GM19452 (cell line): ENCODE measurements around the gene GMIP.

Source experiments
- ATAC-seq: cut with Tn5 transposase; IDR thresholded peaks from one replicate; pipeline ENCODE4 v1.9.1; 2021; ENCODE audit not compliant: unreplicated experiment

Gene GMIP

DNA sequence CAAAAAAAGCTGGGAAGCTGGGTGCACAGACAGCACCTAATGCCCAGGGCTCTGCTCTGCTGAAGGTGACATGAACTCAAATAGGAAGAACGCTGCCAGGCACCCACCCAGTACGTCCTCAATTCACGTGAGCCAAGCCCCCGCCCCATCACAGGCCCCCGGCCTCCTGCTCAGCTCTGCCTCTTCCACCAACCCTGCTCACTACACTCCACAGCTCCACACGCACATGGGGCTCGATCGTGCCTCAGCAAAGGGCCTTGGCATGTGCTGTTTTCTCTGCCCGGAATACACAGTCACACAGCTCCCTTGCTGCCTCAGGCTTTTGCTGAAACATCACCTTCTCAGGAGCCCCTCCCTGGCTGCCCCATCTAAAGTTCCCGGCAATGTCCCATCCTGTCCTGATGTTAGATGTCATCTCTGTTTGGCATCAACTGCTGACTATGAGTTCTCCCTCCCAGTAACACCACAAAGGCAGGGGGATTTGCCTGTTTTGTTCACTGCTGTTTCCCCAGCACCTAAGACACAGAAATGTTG, 17.8 kb upstream of the GMIP start:
- no peak for ATAC-seq

DNA sequence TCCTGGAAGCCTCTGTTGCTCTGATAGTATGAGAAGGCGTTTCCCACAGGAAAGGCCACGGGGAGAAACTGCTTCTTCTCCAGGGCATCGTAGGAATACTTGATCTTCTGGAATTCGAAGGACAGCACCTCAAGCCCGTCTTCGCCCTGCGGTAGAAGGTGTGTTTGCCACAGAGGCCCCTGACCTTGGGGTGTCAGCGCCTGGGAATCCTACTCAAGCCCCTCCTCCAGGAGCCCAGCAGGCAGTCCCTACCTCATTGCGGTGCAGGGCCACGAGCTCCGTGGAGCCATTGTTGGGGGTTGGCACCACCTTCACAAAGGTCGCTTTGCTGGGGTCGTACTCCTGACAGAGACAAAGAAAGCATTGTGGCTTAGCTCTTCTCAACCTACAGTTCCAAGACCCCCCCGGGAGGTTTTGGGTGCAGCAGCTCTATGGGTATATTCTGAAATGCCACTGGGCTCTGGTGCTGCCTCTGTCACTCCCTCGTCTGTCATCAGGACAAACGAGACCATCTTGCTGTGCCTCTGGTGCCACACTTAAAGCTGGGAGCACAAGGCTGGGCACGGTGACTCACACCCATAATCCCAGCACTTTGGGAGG, 16.3 kb upstream of the GMIP start:
- no peak for ATAC-seq

DNA sequence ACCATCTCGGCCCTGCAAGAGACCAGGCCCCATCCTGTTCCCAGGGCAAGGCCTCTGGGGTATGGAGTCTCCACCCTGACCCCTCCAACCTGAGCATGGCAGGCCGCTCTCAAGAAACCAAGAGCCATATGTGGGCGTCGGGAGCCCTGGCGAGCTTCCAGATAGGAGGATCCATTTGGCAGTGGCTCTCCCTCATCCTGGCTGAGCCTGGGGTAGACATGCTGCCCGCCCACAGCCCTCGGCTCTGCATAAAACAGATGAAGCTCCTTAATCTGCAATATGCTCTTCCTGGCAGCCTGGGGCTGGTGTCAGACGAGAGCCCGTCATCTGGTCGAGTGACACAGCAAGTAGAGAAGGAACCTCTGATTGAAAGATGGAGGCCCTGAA, 13.9 kb upstream of the GMIP start:
- no peak for ATAC-seq

DNA sequence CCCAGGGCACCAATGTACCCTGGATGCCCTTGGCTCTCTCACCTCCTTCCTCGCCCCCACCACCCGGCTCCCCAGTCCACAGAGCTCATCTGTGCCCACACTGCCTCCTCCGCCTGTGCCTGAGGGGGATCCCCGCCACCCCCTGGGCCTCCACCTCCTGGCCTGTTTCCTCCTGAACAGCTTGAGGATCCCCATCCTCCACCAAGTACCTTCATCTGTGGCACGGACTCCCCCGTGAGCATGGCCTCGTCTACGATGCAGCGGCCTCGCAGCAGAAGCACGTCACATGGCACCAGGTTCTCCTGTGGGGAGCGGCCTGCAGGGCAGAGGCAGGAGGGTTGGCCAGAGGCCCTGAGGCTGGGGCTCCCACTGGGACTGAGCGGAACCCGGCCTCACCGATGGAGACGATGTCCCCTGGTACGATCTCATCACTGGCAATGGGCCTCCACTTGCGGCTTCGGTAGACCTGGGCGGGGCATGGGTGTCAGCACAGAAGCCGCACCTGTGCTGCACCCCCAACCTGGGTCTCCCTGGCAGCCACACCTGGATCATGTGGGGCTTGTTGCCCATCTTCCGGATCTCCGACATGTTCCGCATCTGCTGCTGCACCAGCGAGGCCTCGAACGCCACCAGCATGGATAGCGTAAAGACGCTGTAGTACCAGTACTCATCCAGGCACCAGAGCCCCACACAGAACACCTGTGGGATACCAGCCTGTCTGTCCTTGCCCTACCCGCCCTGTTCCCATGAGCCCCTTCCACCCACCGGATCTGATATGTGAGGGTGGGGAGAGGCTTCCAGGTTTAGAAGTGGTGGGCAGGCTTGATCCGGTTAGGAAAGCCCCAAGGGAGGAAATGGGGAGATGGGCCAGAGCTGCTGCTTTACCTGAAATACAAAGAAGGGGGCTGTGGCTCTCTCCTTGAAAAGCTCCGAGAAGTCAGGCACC, 13.3 kb upstream of the GMIP start:
- ATAC-seq = no peak

DNA sequence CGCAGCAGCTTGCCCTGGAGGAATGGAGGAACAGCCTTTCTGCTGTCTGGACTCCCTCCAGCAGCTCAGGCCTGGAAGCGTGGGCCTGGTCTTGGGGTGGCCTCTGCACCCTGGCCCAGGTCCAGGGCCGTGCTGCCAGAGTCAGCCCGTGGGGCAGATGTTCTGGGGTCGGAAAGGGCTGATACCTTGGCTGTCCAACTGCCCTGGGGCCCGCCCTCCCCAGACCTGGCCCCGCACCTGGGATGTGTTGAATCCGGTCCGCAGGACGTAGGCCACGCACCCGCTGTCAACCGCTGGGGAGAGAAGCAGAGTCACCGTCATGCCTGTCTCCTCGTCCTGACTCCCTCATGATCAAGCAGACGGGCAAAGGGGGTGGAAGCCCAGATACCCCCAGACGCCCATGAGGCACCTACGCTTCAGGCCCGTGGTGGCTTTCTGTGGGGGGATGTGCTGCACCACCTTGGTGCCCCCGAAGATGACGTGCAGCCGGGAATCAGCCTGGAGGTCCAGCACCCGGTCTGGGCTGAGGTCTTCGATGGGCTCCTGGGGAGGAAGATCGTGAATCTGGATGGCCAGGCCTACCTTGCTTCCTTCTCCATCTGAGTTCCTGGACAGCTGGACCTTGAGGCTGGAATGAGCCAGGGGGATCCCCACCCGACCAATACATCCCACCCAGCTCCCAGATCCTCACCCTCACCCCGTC, 12.3 kb upstream of the GMIP start:
- no peak for ATAC-seq

DNA sequence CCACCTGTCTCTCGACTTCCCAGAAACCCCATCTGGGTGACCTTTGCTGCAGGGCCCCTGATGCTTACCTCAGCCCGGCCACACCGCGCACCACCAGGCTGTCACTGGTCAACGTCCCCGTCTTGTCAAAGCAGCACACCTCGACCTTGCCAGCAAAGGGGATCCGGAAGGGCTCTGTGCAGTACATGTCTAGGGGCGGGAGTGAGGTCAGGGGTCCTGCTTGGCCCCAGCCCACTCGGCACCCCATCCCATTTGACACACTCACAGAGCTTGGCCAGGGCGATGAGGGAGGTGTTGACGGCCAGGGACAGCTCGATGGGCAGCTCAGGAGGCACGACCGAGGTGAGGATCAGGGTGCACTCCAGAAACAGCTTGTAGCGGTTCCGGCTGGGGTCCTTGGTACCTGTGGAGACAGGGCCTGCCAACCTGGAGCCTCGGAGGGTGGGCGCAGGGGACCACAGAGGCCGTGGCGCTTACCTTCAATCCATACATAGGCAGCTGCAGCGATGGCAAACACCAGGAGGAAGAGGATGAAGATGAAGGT, 11.7 kb upstream of the GMIP start:
- ATAC-seq = no peak

DNA sequence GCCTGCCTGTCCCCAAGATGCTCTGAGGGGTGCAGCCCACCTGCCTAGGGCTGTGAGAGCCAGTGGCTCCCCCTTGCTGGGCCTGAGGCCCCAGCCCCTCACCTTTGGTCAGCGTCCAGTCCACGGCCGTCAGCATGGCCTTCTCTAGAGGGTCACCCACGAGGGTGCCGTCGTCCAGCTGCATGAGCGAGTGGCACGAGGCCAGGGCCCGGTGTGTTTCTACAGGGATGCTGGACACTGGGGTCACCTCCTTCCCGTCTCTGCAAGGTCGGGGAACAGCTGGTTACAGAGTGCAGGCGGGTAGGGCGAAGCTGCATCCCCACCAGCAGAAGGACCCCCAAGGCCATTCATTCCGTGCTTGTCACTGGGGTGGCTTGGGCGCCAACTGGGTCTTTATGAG, 11.0 kb upstream of the GMIP start:
- no peak for ATAC-seq

DNA sequence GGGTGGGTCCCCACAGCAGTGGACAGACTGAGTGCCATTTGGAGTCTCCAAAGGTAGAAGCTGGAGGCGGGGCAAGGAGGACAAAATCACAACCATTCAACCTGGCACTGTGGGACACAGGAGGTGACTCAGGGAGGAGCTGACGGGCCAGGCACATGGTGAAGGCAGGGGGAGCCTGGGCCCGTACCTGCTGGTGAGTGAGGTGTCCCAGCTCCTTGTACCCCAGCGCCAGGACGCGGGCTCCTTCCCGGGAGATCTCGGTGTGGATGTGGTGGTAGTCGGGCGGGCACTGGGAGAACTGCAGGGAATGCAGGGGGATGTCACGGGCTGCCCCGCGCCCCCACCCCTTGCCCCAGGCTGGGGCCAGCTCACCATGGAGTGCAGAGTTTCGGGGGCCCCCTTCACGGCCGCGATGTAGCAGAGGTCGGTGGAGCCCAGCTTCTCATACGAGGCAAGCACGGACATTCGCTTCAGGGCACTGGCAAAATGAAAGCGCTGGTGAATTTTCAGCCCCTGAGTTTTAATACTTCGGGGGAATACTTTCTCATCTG, 10.2 kb upstream of the GMIP start:
- no peak for ATAC-seq

DNA sequence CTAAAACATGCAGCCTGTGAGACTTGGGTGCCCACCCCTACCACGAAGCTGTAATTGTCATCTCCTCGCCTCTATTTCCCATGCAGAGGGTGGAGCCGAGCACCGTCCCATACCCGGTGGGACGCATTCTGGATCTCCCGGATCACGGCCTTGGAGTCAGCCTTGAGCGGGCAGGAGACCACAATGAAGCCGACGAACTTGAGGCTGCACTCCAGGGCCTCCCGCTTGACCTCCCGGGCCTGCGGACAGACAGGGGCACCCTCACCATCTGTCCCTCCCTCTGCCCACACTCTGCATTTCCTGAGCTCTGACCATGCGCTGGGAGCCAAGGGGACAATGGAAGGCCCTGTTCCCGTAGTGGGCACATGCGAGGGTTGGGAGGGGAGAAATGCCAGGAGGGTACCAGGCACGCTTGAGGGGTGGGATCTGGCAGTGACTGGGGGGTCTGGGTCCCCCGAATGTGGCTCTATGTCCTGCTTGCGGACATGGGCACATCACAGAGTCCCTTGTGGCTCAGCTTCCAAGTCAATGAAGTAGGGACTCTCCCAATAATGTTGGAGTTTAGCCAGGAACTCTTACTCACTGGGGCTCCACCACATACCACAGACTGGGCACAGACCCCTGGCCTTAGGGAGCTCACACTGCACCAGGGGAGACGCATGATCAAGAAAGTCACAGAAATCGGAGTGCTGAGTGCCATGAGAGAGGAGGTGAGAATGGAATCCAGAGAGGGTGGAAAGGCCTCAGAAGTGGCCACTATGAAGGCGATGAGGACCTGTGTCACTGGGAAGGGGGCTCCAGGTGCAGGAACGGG, 9.2 kb upstream of the GMIP start:
- no peak for ATAC-seq

DNA sequence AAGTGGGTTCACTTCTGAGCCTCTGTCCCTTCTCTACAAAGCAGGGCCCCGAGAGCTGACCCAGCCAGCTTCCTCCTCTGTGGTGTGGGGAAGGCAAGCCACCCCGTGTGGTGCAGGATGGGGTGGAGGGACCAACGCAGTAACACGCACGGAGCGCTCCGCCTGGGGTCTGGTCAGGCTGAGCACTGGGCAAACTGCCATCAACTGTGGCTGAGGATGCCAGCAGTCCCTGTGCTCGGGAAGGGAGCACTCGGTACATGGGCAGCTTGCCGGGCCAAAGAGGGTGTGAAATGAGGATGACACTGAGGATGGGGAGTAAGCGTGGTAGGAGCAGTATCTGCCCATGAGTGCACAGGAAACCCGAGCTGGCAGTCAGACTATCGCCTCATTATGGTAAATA, 7.6 kb upstream of the GMIP start:
- no peak for ATAC-seq

DNA sequence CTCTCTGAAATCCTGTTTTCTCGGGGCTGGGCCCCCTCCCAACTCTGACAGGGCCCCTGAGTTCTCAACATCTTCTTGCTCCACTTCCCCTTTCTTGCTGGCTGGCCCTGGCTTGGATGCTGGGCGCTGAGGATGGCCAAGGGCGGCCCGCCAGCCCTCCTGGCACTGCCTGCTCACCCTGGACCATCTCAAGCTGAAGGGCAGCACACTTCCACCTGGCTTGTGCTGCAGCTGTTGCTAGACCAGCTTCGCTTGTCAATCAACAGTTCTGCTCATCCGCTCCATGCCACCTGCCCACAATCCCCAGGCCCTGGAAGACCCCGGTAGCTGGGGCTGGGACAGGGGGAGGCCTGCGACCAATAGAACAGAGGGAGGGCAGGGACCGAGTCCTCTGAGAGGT, 6.9 kb upstream of the GMIP start:
- no peak for ATAC-seq

DNA sequence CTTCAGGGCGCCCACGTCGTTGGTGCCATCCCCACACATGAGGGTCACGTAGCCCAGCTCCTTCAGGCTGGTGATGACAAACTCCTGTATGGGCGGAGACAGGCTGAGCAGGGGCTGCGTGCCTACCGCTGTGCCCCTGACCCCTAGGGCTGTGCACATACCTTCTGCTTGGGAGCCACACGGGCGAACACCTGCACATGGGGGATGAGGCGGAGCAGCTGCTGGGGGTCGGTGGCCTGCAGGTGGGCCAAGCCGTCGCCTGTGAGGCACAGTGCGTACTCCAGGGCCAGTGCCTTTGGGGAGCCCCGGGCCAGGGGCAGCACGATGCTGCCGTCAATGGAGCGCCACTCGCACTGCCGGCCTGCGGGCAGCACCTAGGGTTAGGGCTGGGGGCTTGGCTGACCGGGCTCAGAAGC, 6.1 kb upstream of the GMIP start:
- no peak for ATAC-seq

DNA sequence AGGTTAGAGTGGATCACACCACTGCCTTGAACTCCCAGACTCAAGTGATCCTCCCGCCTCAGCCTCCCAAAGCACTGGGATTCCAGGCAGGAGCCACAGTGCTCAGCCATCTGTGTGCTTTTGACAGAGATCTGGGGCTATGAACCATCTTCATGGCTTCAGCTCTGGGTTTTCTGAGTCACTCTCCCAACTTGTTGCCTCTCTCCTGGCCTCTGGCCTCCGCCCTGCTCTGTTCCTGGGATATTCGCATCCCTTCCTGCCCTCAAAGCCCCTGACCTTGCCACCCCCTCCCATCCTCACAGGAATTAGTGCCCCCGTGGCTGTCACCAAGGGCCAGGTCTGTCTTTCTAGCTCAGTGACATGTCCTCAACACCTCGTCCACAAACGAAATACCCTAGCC, 5.7 kb upstream of the GMIP start:
- ATAC-seq = no peak

DNA sequence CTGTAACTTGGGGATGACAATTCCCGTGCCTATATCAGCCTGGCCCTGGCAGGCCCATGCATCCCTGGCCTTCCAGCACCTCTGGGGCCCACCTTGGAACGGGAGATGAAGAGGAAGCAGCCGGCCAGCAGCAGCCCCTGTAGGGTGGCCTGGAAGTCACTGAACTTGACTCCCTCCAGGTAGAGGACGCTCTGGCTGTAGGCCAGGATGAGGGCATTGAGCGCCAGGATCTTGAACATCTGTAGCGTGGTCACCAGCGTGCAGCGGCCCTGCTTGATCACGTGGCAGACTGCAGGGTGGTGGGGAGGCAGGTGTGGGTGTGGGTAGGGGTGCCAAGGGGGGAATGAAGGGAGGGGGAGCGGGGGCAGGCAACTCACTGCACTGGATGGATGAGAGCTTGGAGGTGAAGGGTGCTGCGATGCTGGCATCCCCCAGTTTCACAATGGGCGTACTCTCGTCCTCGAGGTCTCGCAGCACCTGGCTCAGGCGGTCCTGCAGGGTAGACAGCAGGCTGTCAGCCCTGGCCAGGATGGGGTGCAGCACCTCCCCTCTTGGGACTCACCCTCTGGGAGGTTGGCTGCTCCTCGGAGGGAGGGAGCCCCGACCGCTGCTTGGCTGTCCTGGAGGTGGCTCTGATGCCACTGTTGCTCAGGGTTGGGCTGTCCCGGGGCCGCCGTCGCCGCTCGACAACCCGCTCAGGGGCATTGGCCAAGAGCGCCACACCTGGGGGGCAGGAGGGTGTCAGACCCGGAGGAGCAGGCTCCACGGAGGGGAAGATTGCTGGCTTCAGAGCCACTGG, 3.8 kb upstream of the GMIP start:
- ATAC-seq = no peak

DNA sequence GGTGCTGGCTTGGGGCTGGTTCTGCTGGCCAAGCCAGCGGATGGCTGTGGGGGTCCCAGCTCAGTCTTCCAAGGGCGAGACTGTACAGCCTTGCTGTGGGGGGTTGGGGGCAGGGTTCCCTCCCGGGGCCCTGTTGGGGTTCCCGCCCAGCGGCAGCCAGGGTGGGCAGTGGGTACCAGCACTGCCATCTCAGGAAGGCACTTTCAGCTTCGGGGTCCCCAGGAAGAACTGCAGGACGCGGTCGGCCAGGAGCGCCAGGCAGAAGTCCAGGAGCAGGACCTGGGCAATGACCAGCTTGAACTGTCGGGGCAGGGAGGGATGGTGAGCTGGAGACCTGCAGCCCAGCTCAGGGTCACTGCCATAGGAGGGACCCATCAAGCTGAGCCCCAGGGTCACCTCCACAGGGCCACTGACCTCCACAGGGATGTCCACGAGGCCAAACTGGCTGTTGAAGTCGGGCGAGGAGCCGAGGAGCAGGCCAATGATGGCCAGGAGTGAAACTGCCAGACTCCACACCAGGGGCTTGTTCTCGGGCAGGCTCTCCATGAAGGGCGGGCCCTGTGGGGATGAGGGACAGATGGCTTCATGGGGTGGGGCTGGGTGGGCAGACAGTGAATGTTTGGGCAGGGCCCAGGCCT, 1.9 kb upstream of the GMIP start:
- ATAC-seq = no peak

DNA sequence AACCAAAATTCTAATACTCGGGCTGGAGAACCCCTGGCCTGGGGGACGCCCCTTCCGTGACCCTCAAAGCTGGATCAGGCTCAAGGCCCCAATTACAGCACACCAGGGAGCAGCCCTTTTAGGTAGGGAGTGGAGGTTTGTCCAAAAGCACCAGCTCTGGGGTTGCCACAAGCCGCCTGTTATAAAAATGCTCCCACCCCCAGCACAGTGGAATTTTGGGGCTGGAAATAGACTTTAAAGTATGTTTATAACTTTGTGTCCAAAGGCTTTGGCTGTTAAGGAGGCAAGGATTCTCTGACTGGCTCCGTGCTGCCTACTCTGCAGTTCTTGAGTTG, 564 bp upstream of the GMIP start:
- no peak for ATAC-seq

DNA sequence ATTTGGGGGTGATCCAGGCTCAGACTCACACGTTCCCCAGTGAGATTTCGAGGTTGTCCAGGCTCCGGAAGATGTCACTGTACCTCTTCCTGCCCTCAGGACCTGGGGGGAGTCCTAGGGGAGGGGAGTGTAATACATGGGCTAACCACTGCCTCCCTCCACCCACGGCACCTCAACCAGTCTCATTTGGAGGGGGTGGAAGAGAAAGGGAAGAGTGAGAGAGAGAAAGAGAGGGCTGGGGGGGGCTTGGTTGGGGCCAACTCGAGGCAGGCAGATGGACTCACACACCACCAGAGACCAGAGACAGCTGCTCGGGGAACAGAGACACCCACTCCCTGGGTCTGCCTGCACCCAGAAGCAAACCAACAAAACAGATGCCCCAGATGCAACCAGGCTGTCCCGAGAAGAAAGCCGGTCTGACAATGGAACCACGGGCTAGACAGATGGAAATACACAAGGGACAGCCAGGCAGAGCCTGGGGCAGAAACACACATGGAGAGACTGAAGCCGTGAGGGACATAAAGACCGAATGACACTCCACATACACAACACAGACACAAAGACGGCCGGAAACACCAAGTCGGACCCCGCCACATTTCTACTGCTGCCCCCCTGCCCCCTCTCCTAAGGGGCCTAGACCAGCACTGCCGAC, 825 bp downstream of the GMIP start:
- ATAC-seq = peak; percentile 4

DNA sequence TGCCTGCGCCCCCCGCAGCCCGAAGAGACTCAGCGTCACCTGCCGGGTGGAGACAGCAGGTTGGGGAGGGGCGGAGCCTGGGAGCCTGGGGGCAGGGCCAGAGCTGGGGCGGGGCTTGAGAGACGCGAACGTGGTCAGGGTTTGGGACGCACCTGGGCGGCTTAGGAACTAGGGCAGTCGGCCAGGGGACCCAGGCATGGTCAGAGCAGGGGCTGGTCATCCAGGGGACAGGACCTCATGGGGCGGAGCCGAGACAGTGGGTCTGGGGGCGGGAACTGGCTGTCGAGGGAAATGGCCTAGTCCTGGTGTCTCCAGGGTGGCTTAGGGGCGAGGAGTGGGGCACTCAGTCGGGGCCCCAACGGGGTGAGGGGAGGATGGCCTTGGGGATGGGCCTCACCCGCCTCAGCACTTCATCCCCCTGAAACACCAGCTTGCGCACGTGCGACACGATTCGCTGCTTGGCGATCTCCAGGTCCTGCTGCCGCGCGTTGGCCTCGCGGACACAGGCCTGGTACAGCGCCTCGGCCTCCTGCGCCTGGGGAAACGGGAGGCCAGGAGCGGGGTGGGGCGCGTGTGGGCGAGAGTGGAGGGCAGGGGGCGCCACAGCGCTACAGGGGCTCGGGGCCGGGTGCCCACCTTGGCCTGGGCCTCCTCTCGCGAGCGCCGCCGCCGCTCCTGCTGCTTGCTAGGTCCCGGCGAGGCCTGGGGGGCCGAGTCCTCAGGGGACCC, 5.8 kb downstream of the GMIP start:
- no peak for ATAC-seq
